GM21737 (cell line): ENCODE data around the gene SAMD4B.
"Not testable (repeated sequence)": the region's sequence is repeated elsewhere in the genome, so short reads cannot be mapped to it uniquely, and the experiment has no call there.

Source experiments
- ATAC-seq: cut with Tn5 transposase; IDR thresholded peaks from one replicate; pipeline ENCODE4 v1.9.1; 2021; ENCODE audit warnings: mild to moderate bottlenecking, moderate library complexity; ENCODE audit not compliant: unreplicated experiment

SAMD4B gene

DNA sequence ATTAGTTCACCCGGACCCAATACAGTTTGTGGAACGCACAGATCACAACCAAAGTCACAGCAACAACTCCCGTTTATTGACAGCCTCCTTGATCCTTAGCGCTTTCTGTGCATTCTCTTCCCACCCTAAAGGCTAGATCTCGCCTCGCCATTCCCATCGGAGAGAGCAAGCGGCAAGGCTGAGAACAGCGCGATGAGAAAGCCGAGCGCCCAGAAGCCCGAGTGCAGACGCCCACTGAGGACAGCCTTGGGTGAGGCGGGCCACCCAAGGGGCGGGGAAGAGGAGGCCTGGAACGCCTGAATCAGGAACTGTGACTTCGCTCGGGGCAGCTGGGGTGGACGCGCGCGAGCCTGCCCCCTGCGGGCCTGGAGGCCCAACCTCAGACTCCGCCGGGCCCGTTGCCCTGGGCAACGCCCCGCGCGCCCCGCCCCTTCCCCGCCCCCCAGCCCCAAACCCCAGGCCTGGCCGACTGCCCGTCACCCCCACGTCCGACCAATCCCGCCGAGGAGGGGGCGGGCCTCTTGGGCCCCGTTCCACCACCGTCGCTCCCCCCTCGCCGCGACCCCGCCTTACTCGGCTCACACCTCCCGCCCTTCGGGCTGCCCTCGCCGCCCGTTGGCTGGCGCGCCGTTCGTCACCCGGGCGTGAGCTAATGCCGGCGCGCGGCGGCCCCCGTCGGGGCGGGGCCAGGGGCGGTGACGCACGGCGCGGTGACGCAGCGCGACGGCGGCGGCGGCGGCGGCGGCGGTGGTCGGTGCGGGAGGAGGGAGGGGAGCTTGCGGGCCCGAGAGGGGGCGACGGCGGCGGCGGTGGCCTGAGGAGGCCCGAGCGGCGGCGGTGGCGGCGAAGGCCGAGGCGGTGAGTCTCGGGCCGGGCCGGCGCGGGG, at the start of gene SAMD4B:
TSS of gene SAMD4B (plus strand) at position 703 of the 886 bp plus-strand sequence. CDS start 14,473 bp downstream, outside the sequence.
- peak; percentile 85 for ATAC-seq

- ATAC-seq = no peak
Observed at GRCh38 chr19:39293394-39293793, 48.8 kb upstream of the SAMD4B start.

DNA sequence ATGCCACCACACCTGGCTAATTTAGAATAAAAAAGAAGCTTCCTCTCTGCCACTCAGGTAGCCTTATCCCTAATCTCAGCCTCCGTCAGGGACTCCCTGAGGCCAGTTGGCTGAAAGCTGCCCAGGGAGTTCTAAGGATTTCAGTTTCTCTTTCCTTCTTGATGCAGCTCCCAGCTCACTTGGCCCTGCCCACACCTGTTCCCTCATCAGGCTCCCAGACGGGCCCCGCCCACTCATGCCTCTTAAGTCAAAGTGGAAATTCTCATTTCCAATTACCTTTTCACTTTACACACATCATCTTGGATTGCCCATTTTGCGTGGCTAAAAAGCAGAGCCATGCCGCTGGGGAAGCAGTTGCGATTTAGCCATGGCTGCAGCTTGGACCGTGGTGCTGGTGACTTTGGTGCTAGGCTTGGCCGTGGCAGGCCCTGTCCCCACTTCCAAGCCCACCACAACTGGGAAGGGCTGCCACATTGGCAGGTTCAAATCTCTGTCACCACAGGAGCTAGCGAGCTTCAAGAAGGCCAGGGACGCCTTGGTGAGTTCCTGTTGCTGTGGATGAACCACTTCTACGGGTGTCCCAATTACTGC, 46.1 kb upstream of the SAMD4B start, which contains the start of gene IFNL1:
TSS of gene IFNL1 (plus strand) at position 353 of the 591 bp plus-strand sequence. CDS start at position 368, 15 bp downstream.
- no peak for ATAC-seq

DNA sequence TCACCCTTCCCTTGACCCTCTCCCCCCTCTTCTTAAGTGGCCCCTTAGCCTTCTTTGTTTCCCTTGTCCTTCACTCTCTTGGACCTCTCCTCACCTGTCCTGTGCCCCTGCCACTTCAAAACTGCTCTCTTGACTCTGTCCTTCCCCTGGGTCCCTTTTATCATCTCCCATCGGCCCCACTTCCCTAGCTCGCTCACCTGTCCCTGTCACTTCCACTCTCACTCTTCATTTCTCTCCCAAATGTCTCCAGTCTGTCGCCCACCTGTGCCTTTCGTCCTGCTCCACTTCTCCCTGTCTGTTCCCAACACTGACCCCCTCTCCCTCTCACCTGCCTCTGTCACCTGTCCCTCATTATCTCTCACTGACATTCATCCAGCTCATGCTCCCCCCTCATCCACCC, 45.3 kb upstream of the SAMD4B start:
- no peak for ATAC-seq

DNA sequence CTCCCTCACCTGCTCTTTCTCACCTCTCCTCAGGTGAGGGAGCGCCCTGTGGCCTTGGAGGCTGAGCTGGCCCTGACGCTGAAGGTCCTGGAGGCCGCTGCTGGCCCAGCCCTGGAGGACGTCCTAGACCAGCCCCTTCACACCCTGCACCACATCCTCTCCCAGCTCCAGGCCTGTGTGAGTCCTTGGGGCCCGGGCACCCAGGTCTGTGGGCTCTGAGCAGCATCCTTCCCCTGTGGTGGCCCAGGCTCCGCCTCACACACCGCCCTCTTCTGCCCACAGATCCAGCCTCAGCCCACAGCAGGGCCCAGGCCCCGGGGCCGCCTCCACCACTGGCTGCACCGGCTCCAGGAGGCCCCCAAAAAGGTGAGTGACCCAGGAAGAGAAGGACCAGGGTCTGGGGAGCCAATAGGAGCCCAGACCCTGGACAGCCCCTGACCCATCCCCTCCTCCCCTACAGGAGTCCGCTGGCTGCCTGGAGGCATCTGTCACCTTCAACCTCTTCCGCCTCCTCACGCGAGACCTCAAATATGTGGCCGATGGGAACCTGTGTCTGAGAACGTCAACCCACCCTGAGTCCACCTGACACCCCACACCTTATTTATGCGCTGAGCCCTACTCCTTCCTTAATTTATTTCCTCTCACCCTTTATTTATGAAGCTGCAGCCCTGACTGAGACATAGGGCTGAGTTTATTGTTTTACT, 44.1 kb upstream of the SAMD4B start:
- no peak for ATAC-seq

GRCh38 chr19:39299404-39299803, 42.8 kb upstream of the SAMD4B start:
- no peak for ATAC-seq

DNA sequence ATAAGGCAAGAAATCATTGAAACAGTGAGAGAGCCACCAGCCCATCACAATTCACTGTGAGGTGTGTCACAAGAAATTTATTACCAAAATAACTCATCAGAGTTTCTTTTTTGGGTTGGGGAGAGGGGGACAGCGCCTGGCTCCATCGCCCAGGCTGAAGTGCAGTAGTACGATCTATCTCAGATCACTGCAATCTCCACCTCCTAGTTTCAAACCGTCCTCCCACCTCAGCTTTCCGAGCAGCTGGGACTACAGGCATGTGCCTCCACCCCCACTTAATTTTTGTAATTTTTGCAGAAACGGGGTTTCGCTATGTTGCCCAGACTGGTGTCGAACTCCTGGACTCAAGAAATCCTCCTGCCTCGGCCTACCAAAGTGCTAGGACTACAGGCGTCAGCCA, 42.4 kb upstream of the SAMD4B start:
- ATAC-seq = no peak

DNA sequence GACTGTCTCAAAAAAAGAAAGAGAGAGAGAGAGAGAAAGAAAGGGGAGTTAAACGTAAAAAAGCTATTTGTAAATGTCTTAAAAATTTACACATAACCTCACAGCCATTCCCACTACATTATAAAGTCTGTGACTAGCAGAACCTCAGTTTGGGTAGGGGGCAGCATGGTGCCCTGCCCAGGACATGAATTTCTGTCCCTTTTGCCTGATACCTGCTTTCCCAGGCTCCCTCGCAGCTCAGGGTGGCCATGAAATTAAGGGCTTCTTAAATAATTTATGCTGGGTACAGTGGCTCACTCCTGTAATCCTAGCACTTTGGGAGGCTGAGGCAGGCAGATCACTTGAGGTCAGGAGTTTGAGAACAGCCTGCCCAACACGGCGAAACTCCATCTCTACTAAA, 41.2 kb upstream of the SAMD4B start:
- no peak for ATAC-seq

GRCh38 chr19:39301562-39301961, 40.7 kb upstream of the SAMD4B start:
- no peak for ATAC-seq

DNA sequence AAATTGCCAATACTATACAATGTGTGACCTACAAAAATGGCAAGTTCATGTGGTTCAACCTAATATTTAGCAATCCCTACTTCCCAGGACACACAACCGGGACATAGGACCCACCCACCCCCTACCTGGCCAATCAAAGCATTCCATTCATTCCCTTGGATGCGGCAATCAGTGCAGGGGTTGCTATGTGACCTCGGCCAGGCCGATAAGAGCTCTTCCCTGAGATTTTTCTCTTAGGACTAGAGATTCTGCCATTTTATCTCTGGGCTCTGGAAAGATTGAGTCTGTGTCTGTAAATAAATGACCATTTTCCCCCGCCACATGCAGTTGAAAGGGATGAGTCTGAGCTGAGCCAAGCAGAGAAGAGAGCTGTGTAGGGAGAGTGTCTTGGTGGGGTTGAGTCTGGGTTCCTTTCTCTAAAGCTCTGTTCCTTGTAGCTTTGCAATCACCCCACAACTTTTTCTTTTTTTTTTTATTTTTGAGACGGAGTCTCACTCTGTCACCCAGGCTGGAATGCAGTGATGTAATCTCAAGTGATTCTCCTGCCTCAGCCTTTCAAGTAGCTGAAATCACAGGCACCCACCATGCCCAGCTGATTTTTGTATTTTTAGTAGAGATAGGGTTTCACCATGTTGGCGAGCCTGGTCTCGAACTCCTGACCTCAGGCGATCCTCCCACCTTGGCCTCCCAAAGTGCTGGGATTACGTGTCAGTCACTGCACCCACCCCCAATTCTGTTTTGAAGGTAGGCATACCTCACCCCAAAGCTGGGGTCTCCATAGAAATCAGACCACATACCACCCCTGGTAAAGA, 38.6 kb upstream of the SAMD4B start:
- ATAC-seq = no peak

DNA sequence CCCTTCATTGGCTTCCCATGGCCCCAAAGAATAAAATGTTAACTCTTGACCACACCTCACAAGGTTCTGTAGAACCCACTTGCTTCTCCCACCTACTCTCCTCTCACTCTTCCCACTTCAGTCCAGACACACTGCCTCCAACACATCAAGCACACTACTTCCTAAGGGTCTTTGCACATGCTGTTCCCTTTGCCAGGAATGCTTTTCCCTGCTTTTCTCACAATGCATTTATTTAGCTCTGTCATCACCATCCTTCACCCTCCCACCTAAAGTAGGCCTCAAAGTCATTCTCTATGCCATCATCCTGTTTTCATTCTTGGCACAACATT, 38.1 kb upstream of the SAMD4B start:
- no peak for ATAC-seq

GRCh38 chr19:39304701-39305571, 37.3 kb upstream of the SAMD4B start:
- ATAC-seq = no peak

DNA sequence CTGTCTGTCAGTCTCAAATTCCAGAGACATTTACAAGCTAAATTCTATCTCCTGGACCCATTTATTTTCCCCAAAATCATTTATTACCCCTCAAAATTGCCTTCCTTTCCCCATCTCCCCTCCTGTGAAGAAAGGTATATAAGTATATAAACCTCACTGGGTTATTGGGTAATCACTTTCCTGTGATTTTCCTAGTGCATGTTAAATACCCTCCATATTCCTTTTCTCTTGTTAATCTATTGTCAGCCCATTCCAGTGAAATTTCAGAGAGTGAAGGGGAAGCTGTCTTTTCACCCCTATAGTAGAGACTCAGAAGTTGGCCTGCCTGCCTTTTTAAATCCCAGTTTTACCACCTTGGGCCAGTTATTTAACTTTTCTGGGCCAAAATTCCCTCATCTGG, 36.1 kb upstream of the SAMD4B start:
- ATAC-seq = no peak

GRCh38 chr19:39307046-39307821, 35.0 kb upstream of the SAMD4B start:
- ATAC-seq = no peak

DNA sequence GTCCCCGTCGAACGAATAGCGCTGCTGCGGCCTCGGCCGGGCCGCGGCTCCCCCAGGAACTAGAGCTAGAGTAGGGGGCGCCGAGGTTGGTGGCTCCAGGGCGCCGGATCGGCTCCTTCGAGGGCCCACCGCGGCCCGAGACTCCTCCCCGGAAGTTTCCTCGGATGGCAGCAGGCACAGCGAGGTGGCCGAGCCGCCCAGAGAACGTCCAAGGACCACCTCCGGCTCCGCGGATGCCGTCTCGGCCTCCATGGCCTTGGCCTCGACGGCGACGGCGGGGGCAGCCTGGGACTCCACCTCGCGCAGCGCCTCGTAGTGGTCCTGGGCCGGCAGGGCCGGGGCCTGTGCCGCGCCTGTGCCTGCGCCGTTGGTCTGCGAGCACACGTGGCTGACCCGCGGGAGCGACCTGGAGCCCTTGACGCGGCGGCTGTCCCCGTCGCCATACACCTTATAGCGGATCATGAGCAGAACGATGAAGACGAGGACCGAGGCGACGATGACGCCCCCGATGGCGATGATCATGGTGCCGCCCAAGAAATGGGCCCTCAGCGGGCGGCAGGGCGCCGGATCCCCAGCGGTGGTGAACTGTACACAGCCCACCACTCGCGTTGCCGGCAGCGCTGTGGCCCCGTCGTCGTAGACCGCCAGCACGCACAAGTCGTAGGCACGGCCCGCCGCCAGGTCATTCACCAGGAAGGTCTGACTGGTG, 34.2 kb upstream of the SAMD4B start:
- no peak for ATAC-seq

DNA sequence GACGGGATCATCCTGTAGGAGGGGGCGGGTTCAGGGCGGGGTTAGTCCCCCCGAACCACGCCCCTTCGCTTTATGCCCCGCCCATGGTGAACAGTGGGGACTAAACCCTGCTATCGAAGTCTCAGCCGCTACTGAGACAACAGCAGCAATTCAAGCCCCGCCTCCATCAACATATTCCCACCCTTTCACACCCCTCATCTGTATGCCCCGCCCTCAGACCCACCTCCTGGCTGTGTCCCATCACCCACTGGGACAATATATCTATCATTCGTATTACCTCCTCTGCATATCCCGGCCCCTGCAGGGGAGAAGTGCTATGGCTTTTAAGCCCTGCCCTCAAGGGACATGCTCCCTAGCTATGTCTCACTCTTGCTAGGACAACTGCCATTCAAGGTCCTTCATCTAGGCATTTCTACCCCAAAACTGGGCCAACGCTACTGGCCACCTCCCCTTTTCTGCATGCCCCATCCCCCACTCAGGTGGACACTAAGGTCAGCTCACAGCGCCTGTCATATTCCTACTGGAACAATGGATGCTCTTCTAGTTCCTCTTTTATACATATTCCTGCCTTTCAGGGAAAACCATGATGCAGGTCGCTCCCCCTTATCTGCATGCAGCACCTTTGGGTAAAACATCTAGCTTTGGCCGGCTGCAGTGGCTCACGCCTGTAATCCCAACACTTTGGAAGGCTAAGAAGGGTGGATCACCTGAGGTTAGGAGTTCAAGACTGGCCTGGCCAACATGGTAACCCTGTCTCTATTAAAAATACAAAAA, 33.5 kb upstream of the SAMD4B start:
- no peak for ATAC-seq

- not testable (repeated sequence) for ATAC-seq
Observed at GRCh38 chr19:39309305-39309670, 32.9 kb upstream of the SAMD4B start.
